DOHH2 (cell line): Measurements from ENCODE around the gene SPACDR.

Experiments used
- H3F3A ChIP-seq: fragments of 200-600 bp; sonication (generic), shearing (Covaris generic); 2 replicates; pipeline ENCODE4 v1.6.0; 2016; ENCODE audit warnings: antibody characterized with exemption, mild to moderate bottlenecking; ENCODE audit not compliant: control insufficient read depth, insufficient read depth
- H3K27ac ChIP-seq: fragments of 200-600 bp; sonication (generic); 2 replicates; pipeline ENCODE4 v1.5.1; 2014; ENCODE audit warnings: low read depth, mild to moderate bottlenecking, low read length, moderate library complexity
- H3K27me3 ChIP-seq: fragments of 200-600 bp; sonication (generic); 2 replicates; pipeline ENCODE4 v1.6.1; 2014; ENCODE audit warnings: mild to moderate bottlenecking, low read length, mixed read lengths; ENCODE audit not compliant: control insufficient read depth
- H3K36me3 ChIP-seq: fragments of 200-600 bp; sonication (generic); 2 replicates; pipeline ENCODE4 v1.6.1; 2014; ENCODE audit warnings: mild to moderate bottlenecking, low read length, moderate library complexity, mixed read lengths; ENCODE audit not compliant: control insufficient read depth
- H3K4me1 ChIP-seq: fragments of 200-600 bp; sonication (generic); 2 replicates; pipeline ENCODE4 v1.6.1; 2014; ENCODE audit warnings: mild to moderate bottlenecking, low read length, mixed read lengths; ENCODE audit not compliant: control insufficient read depth
- H3K4me2 ChIP-seq: fragments of 200-600 bp; sonication (generic); 2 replicates; pipeline ENCODE4 v1.6.0; 2014; ENCODE audit warnings: mild to moderate bottlenecking, low read length, moderate library complexity
- H3K4me3 ChIP-seq: fragments of 200-600 bp; sonication (generic); 2 replicates; pipeline ENCODE4 v1.5.1; 2014; ENCODE audit warnings: mild to moderate bottlenecking, low read length, mixed read lengths
- H3K79me2 ChIP-seq: fragments of 200-600 bp; sonication (generic); 2 replicates; pipeline ENCODE4 v1.6.1; 2014; ENCODE audit warnings: mild to moderate bottlenecking, low read length, mixed read lengths; ENCODE audit not compliant: control insufficient read depth
- H3K9me2 ChIP-seq: fragments of 200-600 bp; sonication (generic); replicated peaks from 2 replicates; pipeline ENCODE4 v1.6.1; 2014; ENCODE audit warnings: mild to moderate bottlenecking, low read length, mixed read lengths; ENCODE audit not compliant: control insufficient read depth
- H3K9me3 ChIP-seq: fragments of 200-600 bp; sonication (generic); 2 replicates; pipeline ENCODE4 v1.6.1; 2014; ENCODE audit warnings: antibody characterized with exemption, low read length, mixed read lengths; ENCODE audit not compliant: control insufficient read depth, insufficient read depth
- H4K20me1 ChIP-seq: fragments of 200-600 bp; sonication (generic); 2 replicates; pipeline ENCODE4 v1.6.0; 2014; ENCODE audit warnings: low read depth, mild to moderate bottlenecking, antibody characterized with exemption, low read length, moderate library complexity; ENCODE audit not compliant: control insufficient read depth, insufficient read depth
- CTCF ChIP-seq: fragments of 200-600 bp; sonication (generic); IDR thresholded peaks from one replicate; pipeline ENCODE4 v1.5.1; 2014; ENCODE audit warnings: antibody characterized with exemption, mild to moderate bottlenecking, low read depth, low read length; ENCODE audit not compliant: poor library complexity, severe bottlenecking
- EZH2phosphoT487 ChIP-seq: fragments of 200-600 bp; sonication (generic); IDR thresholded peaks from 2 replicates; pipeline ENCODE4 v1.6.1; 2017; ENCODE audit warnings: borderline replicate concordance, mild to moderate bottlenecking, antibody characterized with exemption, low read length, moderate library complexity, mixed read lengths

SPACDR gene

GRCh38 chr7:100486111-100486636, 22.1 kb upstream of the SPACDR start:
- no peaks in the 10 kb centered on the region for H3K36me3 ChIP-seq
- no peak overlapping the region for H3K27ac ChIP-seq
- H3K9me2 ChIP-seq: no peaks in the 10 kb centered on the region
- peaks cover 6% of the 10 kb centered on the region; the same call in 1 of the 2 replicates for H3F3A ChIP-seq
- no peaks in the 10 kb centered on the region for H4K20me1 ChIP-seq
- TF ChIP-seq CTCF (no peak), EZH2phosphoT487 (no peak)
- no peak overlapping the region for H3K4me3 ChIP-seq
- peaks cover 33% of the 10 kb centered on the region for H3K4me1 ChIP-seq
- H3K4me2 ChIP-seq: no peak overlapping the region
- H3K27me3 ChIP-seq: peaks cover 31% of the 10 kb centered on the region
- no peaks in the 10 kb centered on the region for H3K79me2 ChIP-seq
- no peaks in the 10 kb centered on the region for H3K9me3 ChIP-seq

GRCh38 chr7:100485471-100485876, 21.4 kb upstream of the SPACDR start:
- H3K4me3 ChIP-seq: no peak overlapping the region
- no peaks in the 10 kb centered on the region for H3K9me3 ChIP-seq
- H4K20me1 ChIP-seq: no peaks in the 10 kb centered on the region
- peaks cover 24% of the 10 kb centered on the region for H3K27me3 ChIP-seq
- H3K9me2 ChIP-seq: no peaks in the 10 kb centered on the region
- TF ChIP-seq CTCF: no peak
- no peak for TF ChIP-seq EZH2phosphoT487
- no peaks in the 10 kb centered on the region for H3K79me2 ChIP-seq
- peaks cover 33% of the 10 kb centered on the region for H3K4me1 ChIP-seq
- no peak overlapping the region for H3K27ac ChIP-seq
- no peak overlapping the region for H3K4me2 ChIP-seq
- H3F3A ChIP-seq: peaks cover 6% of the 10 kb centered on the region; the same call in 1 of the 2 replicates
- H3K36me3 ChIP-seq: no peaks in the 10 kb centered on the region

GRCh38 chr7:100484673-100485045, 20.6 kb upstream of the SPACDR start:
- no peak for TF ChIP-seq CTCF
- TF ChIP-seq EZH2phosphoT487: no peak
- Histone ChIP-seq H3K27ac (no peak overlapping the region), H4K20me1 (no peaks in the 10 kb centered on the region), H3K36me3 (no peaks in the 10 kb centered on the region), H3K4me2 (no peak overlapping the region), H3K4me3 (no peak overlapping the region), H3K9me3 (no peaks in the 10 kb centered on the region), H3K27me3 (peaks cover 19% of the 10 kb centered on the region), H3K4me1 (peaks cover 31% of the 10 kb centered on the region), H3F3A (peaks cover 6% of the 10 kb centered on the region; the same call in 1 of the 2 replicates), H3K79me2 (peaks cover 1% of the 10 kb centered on the region; the same call in 1 of the 2 replicates), H3K9me2 (no peaks in the 10 kb centered on the region)
